Nephron progenitor cell (in vitro differentiated cells): ENCODE data around the gene NDUFS1.

Experiments
- DNase-seq: peaks from one replicate; pipeline ENCODE4 v3.0.0; 2021
- H3K27ac Mint-ChIP-seq: 2 replicates; pipeline ENCODE4 v1.8.0; 2021; ENCODE audit warnings: mild to moderate bottlenecking, moderate library complexity, mixed read lengths
- H3K27me3 Mint-ChIP-seq: 2 replicates; pipeline ENCODE4 v1.8.0; 2021; ENCODE audit warnings: mild to moderate bottlenecking, low read depth, mixed read lengths; ENCODE audit not compliant: poor library complexity
- H3K36me3 Mint-ChIP-seq: 2 replicates; pipeline ENCODE4 v1.8.0; 2021; ENCODE audit warnings: low read depth, mixed read lengths
- H3K4me1 Mint-ChIP-seq: 2 replicates; pipeline ENCODE4 v1.8.0; 2021; ENCODE audit warnings: mixed read lengths
- H3K4me3 Mint-ChIP-seq: 2 replicates; pipeline ENCODE4 v1.8.0; 2021; ENCODE audit warnings: mild to moderate bottlenecking, moderate library complexity, mixed read lengths
- H3K9me3 Mint-ChIP-seq: 2 replicates; pipeline ENCODE4 v1.8.0; 2021; ENCODE audit warnings: mild to moderate bottlenecking, moderate library complexity, mixed read lengths
- CTCF ChIP-seq: fragments of 200-600 bp; sonication (generic); IDR thresholded peaks from 2 replicates; pipeline ENCODE4 v1.5.0; 2021; ENCODE audit warnings: antibody characterized with exemption

Gene NDUFS1

GRCh38 chr2:206085742-206086445 is 73.3 kb downstream of the NDUFS1 start, which contains the start of gene INO80D:
INO80D (minus strand) TSS chr2:206086174; CDS start chr2:206063016, 23,158 bp downstream.
- peaks cover 3% of the 10 kb centered on the region for H3K9me3 Mint-ChIP-seq
- H3K4me1 Mint-ChIP-seq = peaks cover 37% of the 10 kb centered on the region
- peak; percentile 48 for TF ChIP-seq CTCF
- H3K27ac Mint-ChIP-seq = peak within 1 kb of the TSS; percentile 99
- peaks cover 17% of the 10 kb centered on the region for H3K36me3 Mint-ChIP-seq
- peak; percentile 68 for DNase-seq
- peaks cover 8% of the 10 kb centered on the region for H3K27me3 Mint-ChIP-seq
- peak within 1 kb of the TSS; percentile 99 for H3K4me3 Mint-ChIP-seq

- Mint-ChIP-seq H3K4me3 (peak overlapping the region; percentile 99), H3K4me1 (peaks cover 39% of the 10 kb centered on the region), H3K27ac (peak overlapping the region; percentile 96), H3K9me3 (peaks cover 3% of the 10 kb centered on the region), H3K27me3 (peaks cover 8% of the 10 kb centered on the region), H3K36me3 (peaks cover 14% of the 10 kb centered on the region)
- TF ChIP-seq CTCF = no peak
- DNase-seq = peak; percentile 48
Measured at GRCh38 chr2:206084870-206085741, 74.1 kb downstream of the NDUFS1 start.

- Mint-ChIP-seq H3K4me1 (peaks cover 45% of the 10 kb centered on the region), H3K4me3 (peak overlapping the region; percentile 97), H3K9me3 (peaks cover 3% of the 10 kb centered on the region), H3K27ac (peak overlapping the region; percentile 96), H3K27me3 (peaks cover 8% of the 10 kb centered on the region), H3K36me3 (peaks cover 11% of the 10 kb centered on the region)
- TF ChIP-seq CTCF = no peak
- DNase-seq = peak; percentile 64
Measured at GRCh38 chr2:206084439-206084869, 74.8 kb downstream of the NDUFS1 start.

GRCh38 chr2:206083602-206084438 is 75.4 kb downstream of the NDUFS1 start:
- DNase-seq = peak; percentile 10

More at GRCh38 chr2:206083602-206084438, 75.4 kb downstream of the NDUFS1 start:
- Mint-ChIP-seq H3K4me1 (peaks cover 47% of the 10 kb centered on the region), H3K27me3 (peaks cover 8% of the 10 kb centered on the region), H3K36me3 (peaks cover 10% of the 10 kb centered on the region), H3K27ac (peak overlapping the region; percentile 96), H3K9me3 (peaks cover 3% of the 10 kb centered on the region), H3K4me3 (peak overlapping the region; percentile 97)
- TF ChIP-seq CTCF = no peak
